DOHH2 (cell line): ENCODE measurements around the gene CYTH3.

Source experiments
- H3F3A ChIP-seq: fragments of 200-600 bp; sonication (generic), shearing (Covaris generic); 2 replicates; pipeline ENCODE4 v1.6.0; 2016; ENCODE audit warnings: antibody characterized with exemption, mild to moderate bottlenecking; ENCODE audit not compliant: control insufficient read depth, insufficient read depth
- H3K27ac ChIP-seq: fragments of 200-600 bp; sonication (generic); 2 replicates; pipeline ENCODE4 v1.5.1; 2014; ENCODE audit warnings: low read depth, mild to moderate bottlenecking, low read length, moderate library complexity
- H3K27me3 ChIP-seq: fragments of 200-600 bp; sonication (generic); 2 replicates; pipeline ENCODE4 v1.6.1; 2014; ENCODE audit warnings: mild to moderate bottlenecking, low read length, mixed read lengths; ENCODE audit not compliant: control insufficient read depth
- H3K36me3 ChIP-seq: fragments of 200-600 bp; sonication (generic); 2 replicates; pipeline ENCODE4 v1.6.1; 2014; ENCODE audit warnings: mild to moderate bottlenecking, low read length, moderate library complexity, mixed read lengths; ENCODE audit not compliant: control insufficient read depth
- H3K4me1 ChIP-seq: fragments of 200-600 bp; sonication (generic); 2 replicates; pipeline ENCODE4 v1.6.1; 2014; ENCODE audit warnings: mild to moderate bottlenecking, low read length, mixed read lengths; ENCODE audit not compliant: control insufficient read depth
- H3K4me2 ChIP-seq: fragments of 200-600 bp; sonication (generic); 2 replicates; pipeline ENCODE4 v1.6.0; 2014; ENCODE audit warnings: mild to moderate bottlenecking, low read length, moderate library complexity
- H3K4me3 ChIP-seq: fragments of 200-600 bp; sonication (generic); 2 replicates; pipeline ENCODE4 v1.5.1; 2014; ENCODE audit warnings: mild to moderate bottlenecking, low read length, mixed read lengths
- H3K79me2 ChIP-seq: fragments of 200-600 bp; sonication (generic); 2 replicates; pipeline ENCODE4 v1.6.1; 2014; ENCODE audit warnings: mild to moderate bottlenecking, low read length, mixed read lengths; ENCODE audit not compliant: control insufficient read depth
- H3K9me2 ChIP-seq: fragments of 200-600 bp; sonication (generic); replicated peaks from 2 replicates; pipeline ENCODE4 v1.6.1; 2014; ENCODE audit warnings: mild to moderate bottlenecking, low read length, mixed read lengths; ENCODE audit not compliant: control insufficient read depth
- H3K9me3 ChIP-seq: fragments of 200-600 bp; sonication (generic); 2 replicates; pipeline ENCODE4 v1.6.1; 2014; ENCODE audit warnings: antibody characterized with exemption, low read length, mixed read lengths; ENCODE audit not compliant: control insufficient read depth, insufficient read depth
- H4K20me1 ChIP-seq: fragments of 200-600 bp; sonication (generic); 2 replicates; pipeline ENCODE4 v1.6.0; 2014; ENCODE audit warnings: low read depth, mild to moderate bottlenecking, antibody characterized with exemption, low read length, moderate library complexity; ENCODE audit not compliant: control insufficient read depth, insufficient read depth
- CTCF ChIP-seq: fragments of 200-600 bp; sonication (generic); IDR thresholded peaks from one replicate; pipeline ENCODE4 v1.5.1; 2014; ENCODE audit warnings: antibody characterized with exemption, mild to moderate bottlenecking, low read depth, low read length; ENCODE audit not compliant: poor library complexity, severe bottlenecking
- EZH2phosphoT487 ChIP-seq: fragments of 200-600 bp; sonication (generic); IDR thresholded peaks from 2 replicates; pipeline ENCODE4 v1.6.1; 2017; ENCODE audit warnings: borderline replicate concordance, mild to moderate bottlenecking, antibody characterized with exemption, low read length, moderate library complexity, mixed read lengths

Gene CYTH3

GRCh38 chr7:6261699-6262098 is 10.7 kb downstream of the CYTH3 start:
- no peak overlapping the region for H3K27ac ChIP-seq
- no peak for TF ChIP-seq CTCF
- no peak for TF ChIP-seq EZH2phosphoT487
- H3K9me2 ChIP-seq, result no peaks in the 10 kb centered on the region
- H3K4me3 ChIP-seq, result no peak overlapping the region
- peaks cover 38% of the 10 kb centered on the region for H3K4me1 ChIP-seq
- no peak overlapping the region for H3K4me2 ChIP-seq
- no peaks in the 10 kb centered on the region for H3K9me3 ChIP-seq
- no peaks in the 10 kb centered on the region for H4K20me1 ChIP-seq
- no peaks in the 10 kb centered on the region for H3F3A ChIP-seq
- H3K79me2 ChIP-seq, result no peaks in the 10 kb centered on the region
- H3K36me3 ChIP-seq, result no peaks in the 10 kb centered on the region
- H3K27me3 ChIP-seq, result peaks cover 11% of the 10 kb centered on the region

GRCh38 chr7:6260291-6261187 is 11.9 kb downstream of the CYTH3 start:
- no peaks in the 10 kb centered on the region for H3K79me2 ChIP-seq
- no peaks in the 10 kb centered on the region for H3K9me2 ChIP-seq
- H4K20me1 ChIP-seq, result no peaks in the 10 kb centered on the region
- H3K4me1 ChIP-seq, result peaks cover 37% of the 10 kb centered on the region
- peaks cover 12% of the 10 kb centered on the region for H3K27me3 ChIP-seq
- H3F3A ChIP-seq, result no peaks in the 10 kb centered on the region
- H3K4me2 ChIP-seq, result no peak overlapping the region
- no peak overlapping the region for H3K27ac ChIP-seq
- TF ChIP-seq CTCF (no peak), EZH2phosphoT487 (no peak)
- no peak overlapping the region for H3K4me3 ChIP-seq
- H3K36me3 ChIP-seq, result no peaks in the 10 kb centered on the region
- H3K9me3 ChIP-seq, result no peaks in the 10 kb centered on the region

- Histone ChIP-seq H3K27me3 (peaks cover 16% of the 10 kb centered on the region), H3K9me3 (no peaks in the 10 kb centered on the region), H3K4me2 (peak overlapping the region; percentile 40), H3K79me2 (no peaks in the 10 kb centered on the region), H3F3A (no peaks in the 10 kb centered on the region), H3K36me3 (no peaks in the 10 kb centered on the region), H3K4me1 (peaks cover 30% of the 10 kb centered on the region), H3K4me3 (peak overlapping the region; percentile 23), H4K20me1 (no peaks in the 10 kb centered on the region), H3K27ac (peak overlapping the region; percentile 27), H3K9me2 (no peaks in the 10 kb centered on the region)
- TF ChIP-seq CTCF, result no peak
- no peak for TF ChIP-seq EZH2phosphoT487
Observed at GRCh38 chr7:6259257-6259656, 13.2 kb downstream of the CYTH3 start.
